ENCODE results near the gene CNTN1.

Gene CNTN1

DNA sequence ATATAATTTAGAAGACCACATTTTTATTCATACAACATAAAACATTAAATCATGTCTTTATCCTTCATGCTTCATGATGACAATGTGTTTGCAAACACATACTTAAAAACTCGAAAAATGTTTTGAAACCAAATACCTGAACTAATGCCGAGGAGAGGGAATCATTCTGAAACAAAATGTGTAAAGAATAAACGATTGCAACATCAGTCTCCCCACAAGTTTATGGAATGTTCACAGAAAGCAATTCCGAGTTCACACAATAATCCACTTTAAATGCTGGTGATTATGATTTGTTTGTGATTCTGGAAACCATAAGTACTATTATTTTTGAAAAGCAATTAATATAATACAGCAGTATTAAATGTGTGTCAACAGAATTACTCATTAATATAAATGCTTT is 411.4 kb downstream of the CNTN1 start:
- FAIRE-seq, result no peak
- no peak for DNase-seq (ENCODE audit: insufficient read length, low spot score)
- TF ChIP-seq, protein P1, sequence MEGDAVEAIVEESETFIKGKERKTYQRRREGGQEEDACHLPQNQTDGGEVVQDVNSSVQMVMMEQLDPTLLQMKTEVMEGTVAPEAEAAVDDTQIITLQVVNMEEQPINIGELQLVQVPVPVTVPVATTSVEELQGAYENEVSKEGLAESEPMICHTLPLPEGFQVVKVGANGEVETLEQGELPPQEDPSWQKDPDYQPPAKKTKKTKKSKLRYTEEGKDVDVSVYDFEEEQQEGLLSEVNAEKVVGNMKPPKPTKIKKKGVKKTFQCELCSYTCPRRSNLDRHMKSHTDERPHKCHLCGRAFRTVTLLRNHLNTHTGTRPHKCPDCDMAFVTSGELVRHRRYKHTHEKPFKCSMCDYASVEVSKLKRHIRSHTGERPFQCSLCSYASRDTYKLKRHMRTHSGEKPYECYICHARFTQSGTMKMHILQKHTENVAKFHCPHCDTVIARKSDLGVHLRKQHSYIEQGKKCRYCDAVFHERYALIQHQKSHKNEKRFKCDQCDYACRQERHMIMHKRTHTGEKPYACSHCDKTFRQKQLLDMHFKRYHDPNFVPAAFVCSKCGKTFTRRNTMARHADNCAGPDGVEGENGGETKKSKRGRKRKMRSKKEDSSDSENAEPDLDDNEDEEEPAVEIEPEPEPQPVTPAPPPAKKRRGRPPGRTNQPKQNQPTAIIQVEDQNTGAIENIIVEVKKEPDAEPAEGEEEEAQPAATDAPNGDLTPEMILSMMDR (IDR thresholded peaks at IDR 0.05; ENCODE audit: insufficient read depth, missing control alignments), result no peak

DNA sequence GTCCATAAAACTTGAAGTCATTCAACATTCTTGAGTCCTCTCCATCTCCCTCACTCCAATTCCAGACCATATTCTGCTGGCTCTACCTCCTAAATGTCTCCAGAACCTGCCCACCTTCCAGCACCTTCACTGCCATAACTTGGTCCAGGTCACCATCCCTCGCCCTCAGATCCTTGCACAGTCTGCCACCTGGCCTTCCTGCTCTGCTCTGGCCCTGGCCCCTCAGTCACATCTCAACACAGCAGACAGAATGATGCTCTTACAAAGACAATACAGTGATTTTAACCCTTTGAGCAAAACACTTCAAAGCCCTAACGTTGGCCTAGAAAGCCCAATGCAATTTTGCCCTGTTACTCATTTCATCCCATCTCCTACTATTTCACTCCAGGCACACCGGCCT is 414.1 kb downstream of the CNTN1 start:
- no peak for FAIRE-seq
- TF ChIP-seq, protein P1 (IDR thresholded peaks at IDR 0.05; ENCODE audit: insufficient read depth, missing control alignments), result no peak
- DNase-seq (ENCODE audit: insufficient read length, low spot score), result no peak

DNA sequence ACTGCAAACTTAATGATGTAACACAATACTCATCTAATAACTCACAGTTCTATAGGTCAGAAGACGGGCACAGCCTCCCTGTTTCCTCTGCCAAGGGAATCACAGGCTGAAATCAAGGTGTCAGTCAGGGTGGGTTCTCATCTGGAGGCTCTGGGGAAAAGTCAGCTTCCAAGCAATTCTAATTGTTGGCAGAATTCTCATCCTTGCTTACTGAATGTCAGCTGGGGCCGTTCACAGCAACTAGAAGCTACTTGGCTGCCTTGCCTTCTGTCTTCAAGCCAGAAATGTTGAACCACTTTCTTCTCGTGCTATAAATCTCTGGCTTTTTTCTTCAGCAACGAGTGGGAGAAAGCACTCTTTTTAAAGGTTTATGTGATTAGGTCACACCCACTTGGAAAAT is 415.8 kb downstream of the CNTN1 start:
- TF ChIP-seq, protein P1 (IDR thresholded peaks at IDR 0.05; ENCODE audit: insufficient read depth, missing control alignments), result no peak
- FAIRE-seq (no peak), DNase-seq (ENCODE audit: insufficient read length, low spot score) (no peak)

DNA sequence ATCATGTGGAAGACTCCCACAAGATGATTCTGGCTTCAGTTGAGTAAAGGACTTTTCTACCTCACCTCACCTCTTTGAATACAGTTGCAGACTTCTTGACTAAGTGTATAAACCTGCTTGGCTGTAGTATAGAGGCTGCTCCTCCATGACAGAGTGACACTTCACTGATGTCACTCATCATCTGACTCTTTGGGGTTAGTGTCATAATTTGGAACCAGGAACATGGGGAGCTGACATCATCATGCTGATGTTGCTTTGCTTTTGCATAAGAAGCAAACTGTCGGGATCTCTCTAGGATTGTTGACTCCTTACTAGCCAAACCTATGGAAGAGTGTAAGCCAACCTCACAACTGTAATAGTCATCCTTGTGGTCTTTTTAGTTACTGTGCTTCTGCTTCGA is 420.7 kb downstream of the CNTN1 start:
- FAIRE-seq, result no peak
- no peak for DNase-seq (ENCODE audit: insufficient read length, low spot score)
- TF ChIP-seq, protein P1 (IDR thresholded peaks at IDR 0.05; ENCODE audit: insufficient read depth, missing control alignments), result no peak

DNA sequence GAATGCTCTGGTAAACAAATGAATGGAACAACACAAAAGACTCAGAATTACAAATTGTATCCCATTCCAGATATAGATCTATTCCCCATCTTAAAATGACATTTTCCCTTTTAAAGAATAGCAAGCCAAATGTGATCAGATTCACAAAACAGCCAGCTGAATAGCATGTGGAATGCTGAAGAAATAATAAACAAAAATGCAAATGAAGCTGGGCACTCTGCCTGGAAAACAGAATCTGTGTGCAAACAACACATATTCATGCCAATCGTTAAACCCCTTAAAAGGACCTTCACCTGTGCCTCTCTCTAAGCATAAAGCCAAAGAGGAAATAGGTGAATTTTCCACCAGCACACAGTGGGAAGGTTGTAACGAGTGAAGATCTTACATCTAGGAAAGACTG is 428.0 kb downstream of the CNTN1 start:
- no peak for FAIRE-seq
- TF ChIP-seq, protein P1 (IDR thresholded peaks at IDR 0.05; ENCODE audit: insufficient read depth, missing control alignments), result no peak
- DNase-seq (ENCODE audit: insufficient read length, low spot score), result no peak

DNA sequence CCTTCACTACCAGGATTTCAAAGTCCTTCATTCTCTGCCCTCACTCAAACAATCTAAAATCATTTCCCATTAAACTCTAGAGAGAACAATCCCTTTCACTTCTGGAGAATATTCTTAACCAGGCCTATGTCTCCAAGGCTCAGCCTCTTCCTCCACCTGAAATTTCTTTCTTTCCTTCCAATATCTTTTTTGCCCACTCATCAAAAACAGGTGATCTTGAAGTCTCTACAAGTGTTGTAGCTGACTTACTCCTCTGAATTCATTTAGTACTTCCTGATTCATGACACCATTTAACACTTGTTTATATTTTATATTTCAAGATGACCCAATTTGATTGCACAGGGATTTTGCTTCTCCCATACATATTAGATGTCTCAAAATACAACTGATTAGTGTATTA is 429.1 kb downstream of the CNTN1 start:
- DNase-seq (ENCODE audit: insufficient read length, low spot score) (no peak), FAIRE-seq (no peak)
- TF ChIP-seq, protein P1 (IDR thresholded peaks at IDR 0.05; ENCODE audit: insufficient read depth, missing control alignments), result no peak

Data from D721Med (cell line).